Measurements from ENCODE around the gene PSORS1C1. TPM values are rescaled to one million over a fixed set of nuclear protein-coding genes. Genes with fewer than 3 reads are reported as not detected.

Gene PSORS1C1
- polyA plus RNA-seq, 1 donor from 2014 or later, result not detected

- H3K4me2 ChIP-seq (ENCODE audit: low read length), result no peak overlapping the region
- H3K27me3 ChIP-seq (ENCODE audit: insufficient read depth, low read depth, low read length), result no peaks in the 10 kb centered on the region
- H3K4me3 ChIP-seq (ENCODE audit: low read length), result no peak overlapping the region
- H3F3A ChIP-seq (ENCODE audit: insufficient read depth, low read length, poor library complexity, severe bottlenecking), result no peaks in the 10 kb centered on the region
- H3K27ac ChIP-seq (ENCODE audit: low read length), result no peak overlapping the region
- H4K20me1 ChIP-seq (ENCODE audit: insufficient read depth), result no peaks in the 10 kb centered on the region
- no peaks in the 10 kb centered on the region for H3K36me3 ChIP-seq (ENCODE audit: insufficient read depth, low read length)
- no peaks in the 10 kb centered on the region for H3K79me2 ChIP-seq (replicated peaks; ENCODE audit: insufficient read depth, low read length)
- H3K9me2 ChIP-seq (ENCODE audit: insufficient read depth, low read length), result no peaks in the 10 kb centered on the region
- H3K9me3 ChIP-seq (ENCODE audit: low read length), result no peaks in the 10 kb centered on the region
- H3K9ac ChIP-seq (ENCODE audit: low read length), result no peak overlapping the region
- TF ChIP-seq TAF1 (IDR thresholded peaks at IDR 0.05; ENCODE audit: low read depth) (no peak), EP300 (conservative IDR thresholded peaks at IDR 0.05; ENCODE audit: poor library complexity, severe bottlenecking) (no peak), REST (IDR thresholded peaks at IDR 0.05; ENCODE audit: borderline replicate concordance) (no peak), POLR2AphosphoS5 (IDR thresholded peaks at IDR 0.05) (no peak), RAD21 (conservative IDR thresholded peaks at IDR 0.05) (no peak), SMC3 (conservative IDR thresholded peaks at IDR 0.05; ENCODE audit: poor library complexity) (no peak), MXI1 (conservative IDR thresholded peaks at IDR 0.05; ENCODE audit: poor library complexity, severe bottlenecking) (no peak), EZH2 (IDR thresholded peaks at IDR 0.05; ENCODE audit: borderline replicate concordance, insufficient read depth, low read length, poor library complexity, severe bottlenecking) (no peak)
- TF ChIP-seq, protein P1, sequence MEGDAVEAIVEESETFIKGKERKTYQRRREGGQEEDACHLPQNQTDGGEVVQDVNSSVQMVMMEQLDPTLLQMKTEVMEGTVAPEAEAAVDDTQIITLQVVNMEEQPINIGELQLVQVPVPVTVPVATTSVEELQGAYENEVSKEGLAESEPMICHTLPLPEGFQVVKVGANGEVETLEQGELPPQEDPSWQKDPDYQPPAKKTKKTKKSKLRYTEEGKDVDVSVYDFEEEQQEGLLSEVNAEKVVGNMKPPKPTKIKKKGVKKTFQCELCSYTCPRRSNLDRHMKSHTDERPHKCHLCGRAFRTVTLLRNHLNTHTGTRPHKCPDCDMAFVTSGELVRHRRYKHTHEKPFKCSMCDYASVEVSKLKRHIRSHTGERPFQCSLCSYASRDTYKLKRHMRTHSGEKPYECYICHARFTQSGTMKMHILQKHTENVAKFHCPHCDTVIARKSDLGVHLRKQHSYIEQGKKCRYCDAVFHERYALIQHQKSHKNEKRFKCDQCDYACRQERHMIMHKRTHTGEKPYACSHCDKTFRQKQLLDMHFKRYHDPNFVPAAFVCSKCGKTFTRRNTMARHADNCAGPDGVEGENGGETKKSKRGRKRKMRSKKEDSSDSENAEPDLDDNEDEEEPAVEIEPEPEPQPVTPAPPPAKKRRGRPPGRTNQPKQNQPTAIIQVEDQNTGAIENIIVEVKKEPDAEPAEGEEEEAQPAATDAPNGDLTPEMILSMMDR (IDR thresholded peaks at IDR 0.05; ENCODE audit: poor library complexity, severe bottlenecking), result no peak
- no peak overlapping the region for H2AFZ ChIP-seq (ENCODE audit: low read depth, low read length)
Observed at GRCh38 chr6:31165986-31166385, 51.4 kb downstream of the PSORS1C1 start.

DNA sequence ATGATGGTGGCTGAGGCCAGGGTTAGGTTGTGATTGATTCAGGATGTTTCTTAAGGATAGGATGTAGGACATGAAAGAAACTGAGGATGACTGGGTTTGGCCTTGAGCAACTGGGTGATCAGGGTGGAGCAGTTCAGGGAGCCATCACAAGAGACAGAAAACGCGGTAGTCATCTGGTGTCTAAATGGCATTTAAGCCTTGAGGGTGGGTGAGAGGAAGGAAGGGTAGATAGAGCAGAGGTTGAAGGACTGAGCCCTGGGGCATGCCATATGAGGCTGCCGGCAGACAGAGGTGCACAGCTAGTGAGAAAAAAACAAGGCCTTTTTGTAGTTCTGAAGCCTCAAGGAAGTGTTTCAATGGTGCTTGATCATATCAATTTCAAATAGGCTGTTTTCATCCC lies 54.0 kb downstream of the PSORS1C1 start:
- H3F3A ChIP-seq (ENCODE audit: insufficient read depth, low read length, poor library complexity, severe bottlenecking), result no peaks in the 10 kb centered on the region
- no peaks in the 10 kb centered on the region for H3K9me2 ChIP-seq (ENCODE audit: insufficient read depth, low read length)
- H3K27me3 ChIP-seq (ENCODE audit: insufficient read depth, low read depth, low read length), result no peaks in the 10 kb centered on the region
- TF ChIP-seq TAF1 (IDR thresholded peaks at IDR 0.05; ENCODE audit: low read depth), result no peak
- TF ChIP-seq MXI1 (conservative IDR thresholded peaks at IDR 0.05; ENCODE audit: poor library complexity, severe bottlenecking), result no peak
- no peak for TF ChIP-seq EP300 (conservative IDR thresholded peaks at IDR 0.05; ENCODE audit: poor library complexity, severe bottlenecking)
- TF ChIP-seq EZH2 (IDR thresholded peaks at IDR 0.05; ENCODE audit: borderline replicate concordance, insufficient read depth, low read length, poor library complexity, severe bottlenecking), result no peak
- no peak for TF ChIP-seq SMC3 (conservative IDR thresholded peaks at IDR 0.05; ENCODE audit: poor library complexity)
- no peak for TF ChIP-seq REST (IDR thresholded peaks at IDR 0.05; ENCODE audit: borderline replicate concordance)
- no peak for TF ChIP-seq RAD21 (conservative IDR thresholded peaks at IDR 0.05)
- TF ChIP-seq POLR2AphosphoS5 (IDR thresholded peaks at IDR 0.05), result no peak
- TF ChIP-seq, protein P1 (IDR thresholded peaks at IDR 0.05; ENCODE audit: poor library complexity, severe bottlenecking), result no peak
- H3K9ac ChIP-seq (ENCODE audit: low read length), result no peak overlapping the region
- no peak overlapping the region for H3K4me3 ChIP-seq (ENCODE audit: low read length)
- H4K20me1 ChIP-seq (ENCODE audit: insufficient read depth), result no peaks in the 10 kb centered on the region
- no peak overlapping the region for H3K4me2 ChIP-seq (ENCODE audit: low read length)
- no peaks in the 10 kb centered on the region for H3K9me3 ChIP-seq (ENCODE audit: low read length)
- no peaks in the 10 kb centered on the region for H3K79me2 ChIP-seq (replicated peaks; ENCODE audit: insufficient read depth, low read length)
- no peak overlapping the region for H2AFZ ChIP-seq (ENCODE audit: low read depth, low read length)
- no peaks in the 10 kb centered on the region for H3K36me3 ChIP-seq (ENCODE audit: insufficient read depth, low read length)
- no peak overlapping the region for H3K27ac ChIP-seq (ENCODE audit: low read length)
